Measurements from ENCODE around the gene UBL4B.
A peak's percentile ranks its signal among the peaks of the same experiment; 100 is the strongest.

The UBL4B gene

GRCh38 chr1:110085671-110086070 is 26.6 kb upstream of the UBL4B start:
- no peak for DNase-seq (ENCODE audit: low spot score)

GRCh38 chr1:110086961-110087360 is 25.3 kb upstream of the UBL4B start:
- DNase-seq (ENCODE audit: low spot score) = no peak

- peak; percentile 50 for DNase-seq (ENCODE audit: low spot score)
Measured at GRCh38 chr1:110087812-110088738, 24.2 kb upstream of the UBL4B start.

GRCh38 chr1:110088739-110089316 is 23.4 kb upstream of the UBL4B start:
- DNase-seq (ENCODE audit: low spot score) = no peak

GRCh38 chr1:110089561-110090275 is 22.5 kb upstream of the UBL4B start:
- no peak for DNase-seq (ENCODE audit: low spot score)

- no peak for DNase-seq (ENCODE audit: low spot score)
Measured at GRCh38 chr1:110091381-110091780, 20.9 kb upstream of the UBL4B start.

- DNase-seq (ENCODE audit: low spot score) = no peak
Measured at GRCh38 chr1:110091791-110092190, 20.5 kb upstream of the UBL4B start.

- DNase-seq (ENCODE audit: low spot score) = no peak
Measured at GRCh38 chr1:110092991-110093390, 19.3 kb upstream of the UBL4B start.

GRCh38 chr1:110094931-110095654 is 17.1 kb upstream of the UBL4B start:
- DNase-seq (ENCODE audit: low spot score) = no peak

- no peak for DNase-seq (ENCODE audit: low spot score)
Measured at GRCh38 chr1:110097507-110098221, 14.6 kb upstream of the UBL4B start.

- DNase-seq (ENCODE audit: low spot score) = no peak
Measured at GRCh38 chr1:110098222-110099026, 13.8 kb upstream of the UBL4B start.

- DNase-seq (ENCODE audit: low spot score) = no peak
Measured at GRCh38 chr1:110100335-110100734, 11.9 kb upstream of the UBL4B start.

GRCh38 chr1:110102081-110102480 is 10.2 kb upstream of the UBL4B start:
- no peak for DNase-seq (ENCODE audit: low spot score)

- DNase-seq (ENCODE audit: low spot score) = peak; percentile 66
Measured at GRCh38 chr1:110106013-110106941, 6.0 kb upstream of the UBL4B start.

GRCh38 chr1:110107867-110108469 is 4.3 kb upstream of the UBL4B start:
- no peak for DNase-seq (ENCODE audit: low spot score)

GRCh38 chr1:110111081-110111480 is 1.2 kb upstream of the UBL4B start:
- DNase-seq (ENCODE audit: low spot score) = no peak

- DNase-seq (ENCODE audit: low spot score) = no peak
Measured at GRCh38 chr1:110112656-110113055, 413 bp downstream of the UBL4B start.

GRCh38 chr1:110113551-110113950 is 1.3 kb downstream of the UBL4B start:
- no peak for DNase-seq (ENCODE audit: low spot score)

GRCh38 chr1:110114173-110114572 is 1.9 kb downstream of the UBL4B start:
- DNase-seq (ENCODE audit: low spot score) = no peak
